PC-3 (cell line): ENCODE data around the gene BTD.

Experiments used
- EZH2 ChIP-seq: fragments of 300-600 bp; sonication (generic); IDR thresholded peaks from one replicate; pipeline ENCODE4 v1.6.1; 2017; ENCODE audit warnings: antibody characterized with exemption, mild to moderate bottlenecking, low read length; ENCODE audit not compliant: unreplicated experiment
- TF ChIP-seq, protein P1 (sequence below): fragments of 300-600 bp; sonication (generic); conservative IDR thresholded peaks from 2 replicates; pipeline ENCODE4 v1.5.1; 2017; ENCODE audit warnings: antibody characterized with exemption, low read depth, mild to moderate bottlenecking, low read length

- TF ChIP-seq, protein P1, sequence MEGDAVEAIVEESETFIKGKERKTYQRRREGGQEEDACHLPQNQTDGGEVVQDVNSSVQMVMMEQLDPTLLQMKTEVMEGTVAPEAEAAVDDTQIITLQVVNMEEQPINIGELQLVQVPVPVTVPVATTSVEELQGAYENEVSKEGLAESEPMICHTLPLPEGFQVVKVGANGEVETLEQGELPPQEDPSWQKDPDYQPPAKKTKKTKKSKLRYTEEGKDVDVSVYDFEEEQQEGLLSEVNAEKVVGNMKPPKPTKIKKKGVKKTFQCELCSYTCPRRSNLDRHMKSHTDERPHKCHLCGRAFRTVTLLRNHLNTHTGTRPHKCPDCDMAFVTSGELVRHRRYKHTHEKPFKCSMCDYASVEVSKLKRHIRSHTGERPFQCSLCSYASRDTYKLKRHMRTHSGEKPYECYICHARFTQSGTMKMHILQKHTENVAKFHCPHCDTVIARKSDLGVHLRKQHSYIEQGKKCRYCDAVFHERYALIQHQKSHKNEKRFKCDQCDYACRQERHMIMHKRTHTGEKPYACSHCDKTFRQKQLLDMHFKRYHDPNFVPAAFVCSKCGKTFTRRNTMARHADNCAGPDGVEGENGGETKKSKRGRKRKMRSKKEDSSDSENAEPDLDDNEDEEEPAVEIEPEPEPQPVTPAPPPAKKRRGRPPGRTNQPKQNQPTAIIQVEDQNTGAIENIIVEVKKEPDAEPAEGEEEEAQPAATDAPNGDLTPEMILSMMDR, result no peak
- TF ChIP-seq EZH2, result no peak
Measured at GRCh38 chr3:15633159-15633558, 31.6 kb downstream of the BTD start.
